IMR-90 (cell line): ENCODE results near the gene COPS9.

Experiments used
- BHLHE40 ChIP-seq: fragments of 150-350 bp; IDR thresholded peaks from 2 replicates; pipeline ENCODE4 v1.6.1; 2016; ENCODE audit warnings: mild to moderate bottlenecking, low read depth, low read length
- CEBPB ChIP-seq: IDR thresholded peaks from 2 replicates; pipeline ENCODE4 v1.6.1; 2012; ENCODE audit warnings: low read depth, low read length, improper control_type of control experiment
- FOS ChIP-seq: fragments of 150-350 bp; IDR thresholded peaks from 2 replicates; pipeline ENCODE4 v1.6.1; 2016; ENCODE audit warnings: low read depth, low read length
- MAFK ChIP-seq: IDR thresholded peaks from 2 replicates; pipeline ENCODE4 v1.6.1; 2012; ENCODE audit warnings: low read depth, low read length, improper control_type of control experiment
- NFE2L2 ChIP-seq: fragments of 150-350 bp; IDR thresholded peaks from 2 replicates; pipeline ENCODE4 v1.6.1; 2016; ENCODE audit warnings: low read depth, mild to moderate bottlenecking, low read length
- POLR2A ChIP-seq: IDR thresholded peaks from 2 replicates; pipeline ENCODE4 v1.6.1; 2012; ENCODE audit warnings: mild to moderate bottlenecking, low read depth, low read length
- RAD21 ChIP-seq: IDR thresholded peaks from 2 replicates; pipeline ENCODE4 v1.6.1; 2012; ENCODE audit warnings: low read length, improper control_type of control experiment
- RCOR1 ChIP-seq: IDR thresholded peaks from 2 replicates; pipeline ENCODE4 v1.6.1; 2012; ENCODE audit warnings: mild to moderate bottlenecking, low read length, improper control_type of control experiment; ENCODE audit not compliant: insufficient replicate concordance
- RFX5 ChIP-seq: IDR thresholded peaks from 2 replicates; pipeline ENCODE4 v1.8.0; 2012; ENCODE audit warnings: low read depth, mild to moderate bottlenecking, low read length, moderate library complexity
- SMC3 ChIP-seq: fragments of 150-350 bp; IDR thresholded peaks from 2 replicates; pipeline ENCODE4 v1.6.1; 2016; ENCODE audit warnings: low read depth, mild to moderate bottlenecking, antibody characterized with exemption, low read length, moderate library complexity
- TF ChIP-seq, protein P1 (sequence below): conservative IDR thresholded peaks from 2 replicates; pipeline ENCODE4 v1.5.1; 2012; ENCODE audit warnings: mild to moderate bottlenecking, low read depth, low read length, improper control_type of control experiment
- TF ChIP-seq, protein P2 (sequence below): fragments of 150-350 bp; IDR thresholded peaks from 2 replicates; pipeline ENCODE4 v1.6.1; 2017; ENCODE audit warnings: mild to moderate bottlenecking, antibody characterized with exemption, low read length, low read depth
- TF ChIP-seq, protein P3 (sequence below): fragments of 150-350 bp; IDR thresholded peaks from 2 replicates; pipeline ENCODE4 v1.6.1; 2016; ENCODE audit warnings: low read depth, mild to moderate bottlenecking, low read length, moderate library complexity, borderline replicate concordance

DNA sequence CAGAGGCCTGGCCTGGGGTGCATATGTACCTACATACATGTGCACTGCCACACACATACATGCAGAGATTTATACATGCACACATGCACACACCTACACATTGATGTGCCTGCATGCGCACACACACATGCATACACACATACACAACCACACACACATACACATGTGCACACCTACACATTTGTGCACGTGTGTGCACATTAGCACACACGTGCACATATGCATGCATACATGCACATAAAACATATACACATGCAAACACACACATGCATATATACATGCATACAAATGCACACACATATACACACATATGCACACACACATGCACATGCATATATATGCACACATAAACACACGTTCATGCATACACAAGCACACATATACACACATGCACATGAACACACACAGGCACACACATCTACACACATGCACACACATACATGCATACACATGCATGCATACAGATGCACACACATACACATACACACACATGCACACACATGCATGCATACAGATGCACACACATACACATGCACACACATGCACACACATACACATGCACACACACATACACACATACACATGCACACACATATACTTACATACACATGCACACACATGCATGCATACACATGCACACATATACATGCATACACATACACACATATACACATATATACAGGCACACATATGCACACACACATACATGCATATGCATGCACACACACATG, 27.9 kb upstream of the COPS9 start:
- TF ChIP-seq POLR2A: no peak
- TF ChIP-seq, protein P1, sequence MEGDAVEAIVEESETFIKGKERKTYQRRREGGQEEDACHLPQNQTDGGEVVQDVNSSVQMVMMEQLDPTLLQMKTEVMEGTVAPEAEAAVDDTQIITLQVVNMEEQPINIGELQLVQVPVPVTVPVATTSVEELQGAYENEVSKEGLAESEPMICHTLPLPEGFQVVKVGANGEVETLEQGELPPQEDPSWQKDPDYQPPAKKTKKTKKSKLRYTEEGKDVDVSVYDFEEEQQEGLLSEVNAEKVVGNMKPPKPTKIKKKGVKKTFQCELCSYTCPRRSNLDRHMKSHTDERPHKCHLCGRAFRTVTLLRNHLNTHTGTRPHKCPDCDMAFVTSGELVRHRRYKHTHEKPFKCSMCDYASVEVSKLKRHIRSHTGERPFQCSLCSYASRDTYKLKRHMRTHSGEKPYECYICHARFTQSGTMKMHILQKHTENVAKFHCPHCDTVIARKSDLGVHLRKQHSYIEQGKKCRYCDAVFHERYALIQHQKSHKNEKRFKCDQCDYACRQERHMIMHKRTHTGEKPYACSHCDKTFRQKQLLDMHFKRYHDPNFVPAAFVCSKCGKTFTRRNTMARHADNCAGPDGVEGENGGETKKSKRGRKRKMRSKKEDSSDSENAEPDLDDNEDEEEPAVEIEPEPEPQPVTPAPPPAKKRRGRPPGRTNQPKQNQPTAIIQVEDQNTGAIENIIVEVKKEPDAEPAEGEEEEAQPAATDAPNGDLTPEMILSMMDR: no peak
- TF ChIP-seq, protein P2, sequence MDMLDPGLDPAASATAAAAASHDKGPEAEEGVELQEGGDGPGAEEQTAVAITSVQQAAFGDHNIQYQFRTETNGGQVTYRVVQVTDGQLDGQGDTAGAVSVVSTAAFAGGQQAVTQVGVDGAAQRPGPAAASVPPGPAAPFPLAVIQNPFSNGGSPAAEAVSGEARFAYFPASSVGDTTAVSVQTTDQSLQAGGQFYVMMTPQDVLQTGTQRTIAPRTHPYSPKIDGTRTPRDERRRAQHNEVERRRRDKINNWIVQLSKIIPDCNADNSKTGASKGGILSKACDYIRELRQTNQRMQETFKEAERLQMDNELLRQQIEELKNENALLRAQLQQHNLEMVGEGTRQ: no peak
- no peak for TF ChIP-seq RFX5
- TF ChIP-seq BHLHE40: no peak
- TF ChIP-seq SMC3: no peak
- no peak for TF ChIP-seq CEBPB
- TF ChIP-seq, protein P3, sequence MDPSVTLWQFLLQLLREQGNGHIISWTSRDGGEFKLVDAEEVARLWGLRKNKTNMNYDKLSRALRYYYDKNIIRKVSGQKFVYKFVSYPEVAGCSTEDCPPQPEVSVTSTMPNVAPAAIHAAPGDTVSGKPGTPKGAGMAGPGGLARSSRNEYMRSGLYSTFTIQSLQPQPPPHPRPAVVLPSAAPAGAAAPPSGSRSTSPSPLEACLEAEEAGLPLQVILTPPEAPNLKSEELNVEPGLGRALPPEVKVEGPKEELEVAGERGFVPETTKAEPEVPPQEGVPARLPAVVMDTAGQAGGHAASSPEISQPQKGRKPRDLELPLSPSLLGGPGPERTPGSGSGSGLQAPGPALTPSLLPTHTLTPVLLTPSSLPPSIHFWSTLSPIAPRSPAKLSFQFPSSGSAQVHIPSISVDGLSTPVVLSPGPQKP: no peak
- no peak for TF ChIP-seq RAD21
- TF ChIP-seq NFE2L2: no peak
- TF ChIP-seq FOS: no peak
- TF ChIP-seq MAFK: no peak
- no peak for TF ChIP-seq RCOR1
